Hepatocyte (in vitro differentiated cells): Measurements from ENCODE around the gene COBL. TPM values are rescaled to one million over a fixed set of nuclear protein-coding genes. Genes with fewer than 3 reads are reported as not detected.

Source experiments
- DNase-seq: peaks from one replicate; pipeline ENCODE4 v3.0.0-alpha.2; 2016; ENCODE audit warnings: low spot score
- H2AFZ ChIP-seq: fragments of 200-600 bp; sonication (generic); 2 replicates; pipeline ENCODE4 v1.6.0; 2016; ENCODE audit warnings: antibody characterized with exemption, mild to moderate bottlenecking
- H3K27ac ChIP-seq: fragments of 200-600 bp; sonication (generic); 2 replicates; pipeline ENCODE4 v1.5.1; 2016; ENCODE audit warnings: mild to moderate bottlenecking
- H3K27me3 ChIP-seq: fragments of 200-600 bp; sonication (generic); 2 replicates; pipeline ENCODE4 v1.6.1; 2016
- H3K36me3 ChIP-seq: fragments of 200-600 bp; sonication (generic); replicated peaks from 2 replicates; pipeline ENCODE4 v1.5.1; 2016; ENCODE audit warnings: low read depth; ENCODE audit not compliant: insufficient read depth
- H3K4me1 ChIP-seq: fragments of 200-600 bp; sonication (generic); 2 replicates; pipeline ENCODE4 v1.5.1; 2016; ENCODE audit warnings: mild to moderate bottlenecking, moderate library complexity; ENCODE audit not compliant: insufficient read depth
- H3K4me2 ChIP-seq: fragments of 200-600 bp; sonication (generic); 2 replicates; pipeline ENCODE4 v1.6.0; 2016
- H3K4me3 ChIP-seq: fragments of 200-600 bp; sonication (generic); 2 replicates; pipeline ENCODE4 v1.5.1; 2016; ENCODE audit warnings: mild to moderate bottlenecking
- H3K79me2 ChIP-seq: fragments of 200-600 bp; sonication (generic); 2 replicates; pipeline ENCODE4 v1.6.0; 2017; ENCODE audit warnings: mild to moderate bottlenecking
- H3K9me2 ChIP-seq: fragments of 200-600 bp; sonication (generic); replicated peaks from 2 replicates; pipeline ENCODE4 v1.6.0; 2017; ENCODE audit warnings: mild to moderate bottlenecking; ENCODE audit not compliant: insufficient read depth
- H3K9me3 ChIP-seq: fragments of 200-600 bp; sonication (generic); 2 replicates; pipeline ENCODE4 v1.5.1; 2016; ENCODE audit warnings: low read depth, mild to moderate bottlenecking
- H4K20me1 ChIP-seq: fragments of 200-600 bp; sonication (generic); 2 replicates; pipeline ENCODE4 v1.6.0; 2016; ENCODE audit warnings: mild to moderate bottlenecking; ENCODE audit not compliant: insufficient read depth, poor library complexity, severe bottlenecking
- CTCF ChIP-seq: fragments of 200-600 bp; sonication (generic); IDR thresholded peaks from 2 replicates; pipeline ENCODE4 v1.5.1; 2016; ENCODE audit warnings: antibody characterized with exemption, mild to moderate bottlenecking; ENCODE audit not compliant: poor library complexity
- EZH2 ChIP-seq: fragments of 200-600 bp; sonication (generic); IDR thresholded peaks from 2 replicates; pipeline ENCODE4 v1.6.1; 2016; ENCODE audit warnings: antibody characterized with exemption, mild to moderate bottlenecking, borderline replicate concordance
- EZH2phosphoT487 ChIP-seq: fragments of 200-600 bp; sonication (generic); IDR thresholded peaks from one replicate; pipeline ENCODE4 v1.6.1; 2018; ENCODE audit warnings: antibody characterized with exemption, mild to moderate bottlenecking, low read depth, moderate library complexity; ENCODE audit not compliant: unreplicated experiment, severe bottlenecking
- WGBS: methylation state at CpG from one replicate; pipeline ENCODE4 v1.1.6; 2016; ENCODE audit warnings: low lambda C conversion rate; ENCODE audit errors: missing lambda C conversion rate; 5-methylcytosine and 5-hydroxymethylcytosine counted together
- polyA plus RNA-seq: library from polyadenylated mRNA; unstranded; fragments of >200 nt; fragmentation: Nextera tagmentation; extraction: Ambion mirVana; gene quantifications from 2 replicates; pipeline ENCODE4 v1.2.1, GENCODE V29; 2016
- total RNA-seq: library from RNA; depleted of rRNA; stranded (reverse); fragments of >200 nt; gene quantifications from 2 replicates; pipeline ENCODE4 v1.2.3, GENCODE V29; 2014

Gene COBL
- total and polyA plus RNA-seq, 2 experiments from 2014 or later: 7.8 to 20.5 TPM

- Histone ChIP-seq H3K27me3 (no peaks in the 10 kb centered on the region), H3K9me3 (no peaks in the 10 kb centered on the region), H2AFZ (no peak overlapping the region), H3K4me2 (peak overlapping the region; percentile 66), H3K4me3 (no peak overlapping the region), H3K9me2 (no peaks in the 10 kb centered on the region), H4K20me1 (no peaks in the 10 kb centered on the region), H3K4me1 (no peaks in the 10 kb centered on the region), H3K79me2 (no peaks in the 10 kb centered on the region), H3K27ac (no peak overlapping the region), H3K36me3 (no peaks in the 10 kb centered on the region)
- DNase-seq: no peak
- no peak for TF ChIP-seq EZH2
- TF ChIP-seq EZH2phosphoT487: no peak
- no peak for TF ChIP-seq CTCF
These were observed 249.4 kb downstream of the COBL start for GRCh38 chr7:51067258-51067657.

DNA sequence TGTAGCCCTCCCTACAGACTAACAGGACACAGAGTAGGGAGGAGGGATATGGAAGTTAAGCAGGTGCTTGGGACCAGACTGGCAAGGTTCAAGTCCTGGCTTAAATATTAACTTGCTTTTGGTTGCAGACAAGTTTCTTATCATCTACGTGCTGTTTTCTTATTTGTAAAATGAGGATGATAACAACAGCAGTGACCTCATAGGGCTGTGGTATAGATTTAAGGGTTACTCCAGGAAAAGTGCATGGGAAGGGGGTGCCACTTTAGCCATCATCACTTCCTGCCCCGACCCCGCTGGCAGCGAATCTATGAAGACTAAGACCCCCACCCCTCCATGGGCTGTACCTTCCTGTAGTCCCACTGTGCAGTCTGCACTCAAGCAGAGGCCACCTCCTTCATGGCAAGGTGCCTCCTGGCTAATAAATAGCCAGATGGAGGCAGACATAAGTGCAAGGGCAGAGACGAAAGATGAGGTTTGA is 250.2 kb downstream of the COBL start:
- H3K36me3 ChIP-seq: no peaks in the 10 kb centered on the region
- H3K4me1 ChIP-seq: no peaks in the 10 kb centered on the region
- no peak for TF ChIP-seq CTCF
- no peak overlapping the region for H2AFZ ChIP-seq
- 78% methylated on average over 5 of the region's 5 CpGs for WGBS
- no peaks in the 10 kb centered on the region for H3K9me3 ChIP-seq
- H3K79me2 ChIP-seq: no peaks in the 10 kb centered on the region
- H4K20me1 ChIP-seq: no peaks in the 10 kb centered on the region
- H3K27ac ChIP-seq: peak overlapping the region; percentile 80
- H3K9me2 ChIP-seq: no peaks in the 10 kb centered on the region
- peak overlapping the region; percentile 66 for H3K4me2 ChIP-seq
- peak; percentile 44 for DNase-seq
- H3K4me3 ChIP-seq: no peak overlapping the region
- H3K27me3 ChIP-seq: no peaks in the 10 kb centered on the region

GRCh38 chr7:51065766-51066165 is 250.8 kb downstream of the COBL start:
- H3K4me1 ChIP-seq: no peaks in the 10 kb centered on the region
- H4K20me1 ChIP-seq: no peaks in the 10 kb centered on the region
- H2AFZ ChIP-seq: no peak overlapping the region
- H3K27ac ChIP-seq: peak overlapping the region; percentile 65
- peak overlapping the region; percentile 21 for H3K4me2 ChIP-seq
- H3K36me3 ChIP-seq: no peaks in the 10 kb centered on the region
- H3K79me2 ChIP-seq: no peaks in the 10 kb centered on the region
- no peaks in the 10 kb centered on the region for H3K9me2 ChIP-seq
- H3K4me3 ChIP-seq: no peak overlapping the region
- TF ChIP-seq EZH2 (no peak), EZH2phosphoT487 (no peak), CTCF (no peak)
- H3K9me3 ChIP-seq: no peaks in the 10 kb centered on the region
- H3K27me3 ChIP-seq: no peaks in the 10 kb centered on the region
- DNase-seq: no peak
- WGBS: 98% methylated on average over 6 of the region's 6 CpGs

DNA sequence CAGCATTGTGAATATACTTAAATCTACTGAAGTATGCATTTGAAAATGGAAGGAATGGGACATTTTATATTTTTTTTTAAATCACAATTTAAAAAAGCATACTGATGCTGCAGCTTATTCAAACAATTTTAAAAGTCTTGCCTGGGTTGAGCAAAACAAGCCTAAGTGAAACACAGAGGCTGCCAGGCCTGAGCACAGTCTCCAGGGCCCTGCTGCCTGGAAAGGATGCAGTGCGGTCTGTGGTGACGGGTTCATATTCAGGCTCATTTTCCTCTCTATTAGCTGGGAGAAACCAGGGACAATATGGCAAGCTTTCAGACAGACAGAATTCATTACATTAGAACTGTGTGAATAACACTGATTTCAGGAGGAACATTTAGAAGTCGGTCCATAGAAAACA is 251.9 kb downstream of the COBL start:
- 97% methylated on average over 3 of the region's 3 CpGs for WGBS
- Histone ChIP-seq H2AFZ (no peak overlapping the region), H3K4me1 (no peaks in the 10 kb centered on the region), H4K20me1 (no peaks in the 10 kb centered on the region), H3K79me2 (no peaks in the 10 kb centered on the region), H3K9me3 (no peaks in the 10 kb centered on the region), H3K36me3 (no peaks in the 10 kb centered on the region), H3K27me3 (no peaks in the 10 kb centered on the region), H3K9me2 (no peaks in the 10 kb centered on the region), H3K4me3 (no peak overlapping the region), H3K27ac (no peak overlapping the region), H3K4me2 (no peak overlapping the region)
- TF ChIP-seq EZH2 (no peak), CTCF (no peak), EZH2phosphoT487 (no peak)
- no peak for DNase-seq
